OCI-M1 (cell line): ENCODE data around the gene ANXA11.
"Not testable (repeated sequence)": the region's sequence is repeated elsewhere in the genome, so short reads cannot be mapped to it uniquely, and the experiment has no call there.

Experiments
- DNase-seq: peaks from one replicate; lab custom pipeline; 2025; lab: John Stamatoyannopoulos, UW

The ANXA11 gene

DNA sequence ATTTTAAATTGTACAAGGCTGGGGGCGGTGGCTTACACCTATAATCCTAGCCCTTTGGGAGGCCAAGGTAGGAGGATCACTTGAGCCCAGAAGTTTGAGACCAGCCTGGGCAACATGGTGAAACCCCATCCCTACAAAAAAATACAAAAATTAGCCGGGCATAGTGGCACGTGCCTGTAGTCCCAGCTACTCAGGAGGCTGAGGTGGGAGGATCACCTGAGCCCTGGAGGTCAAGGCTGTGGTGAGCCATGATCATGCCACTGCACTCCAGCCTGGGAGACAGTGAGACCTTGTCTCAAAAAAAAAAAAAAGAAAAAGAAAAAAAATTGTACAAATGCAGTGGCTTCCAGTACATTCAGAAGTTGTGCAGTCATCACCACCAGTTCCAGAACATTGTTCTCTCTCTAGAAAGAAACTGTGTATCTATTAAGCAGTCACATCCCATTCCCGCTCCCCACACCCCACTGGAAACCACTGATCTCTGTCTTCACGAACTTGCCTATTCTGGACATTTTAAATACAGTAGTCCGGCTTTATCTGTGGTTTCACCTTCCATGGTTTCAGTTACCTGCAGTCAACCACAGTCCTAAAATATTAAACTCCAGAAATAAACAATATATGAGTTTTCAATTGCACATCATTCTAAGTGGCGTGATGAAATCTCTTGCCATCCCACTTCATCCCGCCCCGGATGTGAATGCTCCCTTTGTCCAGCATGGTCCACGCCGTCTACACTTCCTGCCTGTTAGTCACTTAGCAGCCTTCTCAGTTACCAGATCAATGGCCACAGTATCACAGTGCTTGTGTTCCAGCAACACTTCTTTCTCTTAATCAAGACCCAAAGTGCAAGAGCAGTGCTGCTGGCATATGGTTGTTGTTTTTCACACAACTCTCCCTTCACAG is 59.7 kb downstream of the ANXA11 start:
- peak; percentile 27 for DNase-seq

DNA sequence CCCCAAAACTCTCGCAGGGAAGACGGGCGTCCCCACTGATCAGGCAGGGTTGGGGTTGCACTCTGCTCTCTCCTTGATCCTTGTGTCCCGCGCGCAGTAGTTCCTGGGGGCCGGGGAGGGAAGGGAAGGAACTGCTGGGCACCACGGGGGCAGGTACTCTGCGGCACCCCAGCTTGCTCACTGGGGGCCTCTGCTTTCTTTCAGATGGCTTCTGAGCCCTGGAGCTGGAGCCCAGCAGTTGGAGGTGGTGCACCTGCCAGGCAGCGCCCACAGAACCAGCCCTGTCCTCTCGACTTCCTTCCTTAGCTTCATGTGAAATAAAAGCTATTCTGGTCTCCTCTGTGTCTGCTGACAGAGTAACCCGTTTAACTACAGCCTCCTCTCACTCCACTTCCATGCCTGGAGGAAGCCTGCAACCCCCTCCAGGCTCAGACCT is 60.6 kb downstream of the ANXA11 start:
- peak; percentile 13 for DNase-seq

GRCh38 chr10:80144067-80144695 is 61.2 kb downstream of the ANXA11 start:
- no peak for DNase-seq

GRCh38 chr10:80141696-80142460 is 63.5 kb downstream of the ANXA11 start:
- no peak for DNase-seq

- no peak for DNase-seq
Observed at GRCh38 chr10:80140251-80140650, 65.1 kb downstream of the ANXA11 start.

DNA sequence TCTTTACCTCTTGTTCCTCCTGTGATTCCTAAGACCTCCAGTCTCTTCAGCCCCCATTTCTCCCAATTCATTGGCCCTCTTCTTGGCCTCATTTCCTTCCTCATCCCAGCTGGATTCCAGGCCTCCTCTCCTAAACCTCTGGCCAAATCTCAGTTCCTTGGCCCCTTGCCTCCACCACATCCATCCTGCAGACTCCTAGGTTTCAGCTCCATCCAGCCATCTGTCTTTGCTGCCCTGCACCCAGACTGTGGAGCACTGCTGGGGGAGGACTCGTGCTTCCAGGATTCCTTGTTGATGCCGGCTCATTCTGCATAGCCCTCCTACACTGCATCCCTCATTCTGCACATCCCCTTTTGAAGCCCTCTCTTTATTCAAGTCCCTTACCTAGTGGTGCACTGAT is 66.1 kb downstream of the ANXA11 start:
- no peak for DNase-seq

DNA sequence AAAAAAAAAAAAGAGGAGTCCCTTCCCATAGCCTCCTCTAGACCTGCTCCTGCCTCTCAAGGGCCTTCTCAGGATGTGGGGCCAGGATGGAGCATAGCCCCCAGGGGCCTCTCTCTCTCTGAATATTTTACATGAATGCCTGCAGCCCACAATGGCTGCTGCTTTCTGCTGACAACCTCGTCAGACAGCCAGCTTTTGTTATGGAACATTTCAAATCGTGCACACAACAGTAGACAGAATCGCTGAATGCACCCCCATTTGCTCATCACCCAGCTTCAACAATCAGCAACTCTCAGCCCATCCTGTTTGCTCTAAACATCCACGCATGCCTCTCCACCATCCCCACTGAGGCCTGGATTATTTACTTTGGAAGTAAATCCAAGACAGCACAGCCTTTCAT is 67.4 kb downstream of the ANXA11 start:
- no peak for DNase-seq

DNA sequence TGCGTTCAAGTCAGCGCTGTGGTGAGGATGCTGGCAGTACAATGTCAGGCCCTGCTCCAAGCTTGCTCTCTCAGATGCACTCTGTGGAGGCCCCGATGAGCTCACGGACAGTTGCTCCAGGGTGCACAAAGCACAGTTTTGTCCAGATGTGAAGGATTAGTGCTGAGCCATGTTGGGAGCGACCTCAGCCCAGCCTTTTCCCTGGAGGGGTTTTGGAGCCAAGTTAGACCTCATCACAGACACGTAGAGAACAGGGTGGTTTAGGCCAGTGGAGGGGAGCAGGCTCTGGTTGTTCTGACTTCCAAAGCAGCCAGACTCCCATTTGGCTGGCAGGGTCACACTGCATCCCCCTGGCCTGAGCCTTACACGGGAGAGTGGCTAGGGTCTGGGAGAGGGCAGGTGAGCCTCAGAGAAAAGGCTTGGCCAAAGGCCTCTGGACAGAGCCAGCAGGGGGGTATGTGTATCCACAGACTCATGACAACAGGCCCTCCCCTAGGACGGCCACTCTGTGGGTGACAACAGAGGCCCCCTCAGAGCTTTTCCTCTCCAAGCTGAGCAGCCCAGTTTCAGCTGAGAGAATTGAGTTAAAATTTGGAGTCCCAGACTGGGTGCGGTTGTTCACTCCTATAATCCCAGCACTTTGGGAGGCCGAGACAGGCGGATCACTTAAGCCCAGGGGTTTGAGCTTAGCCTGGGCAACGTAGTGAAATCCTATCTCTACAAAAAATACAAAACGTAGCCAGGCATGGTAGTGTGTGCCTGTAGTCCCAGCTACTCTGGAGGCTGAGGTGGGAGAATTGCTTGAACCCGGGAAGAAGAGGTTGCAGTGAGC is 68.1 kb downstream of the ANXA11 start:
- no peak for DNase-seq

DNA sequence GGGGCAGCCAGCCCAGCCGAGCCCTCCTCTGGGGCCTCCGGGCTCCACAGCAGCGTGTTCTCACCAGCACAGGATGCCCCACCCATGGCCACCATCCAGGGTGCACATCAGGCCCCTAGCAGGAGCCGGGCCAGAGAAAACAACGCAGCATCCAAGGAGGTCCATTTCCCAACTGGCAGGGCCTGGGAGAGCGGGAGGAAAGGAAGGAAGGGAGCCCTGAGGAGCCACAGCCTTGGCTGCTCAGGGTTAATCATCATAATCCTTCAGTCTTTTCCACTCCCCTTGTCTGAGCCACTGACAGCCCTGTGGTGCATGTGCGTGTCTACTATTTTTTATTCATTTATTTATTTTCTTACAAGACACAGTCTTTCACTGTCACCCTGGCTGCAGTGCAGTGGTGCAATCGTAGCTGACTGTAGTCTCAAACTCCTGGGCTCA is 69.2 kb downstream of the ANXA11 start:
- no peak for DNase-seq

GRCh38 chr10:80133687-80134086 is 71.7 kb downstream of the ANXA11 start:
- not testable (repeated sequence) for DNase-seq

- DNase-seq: no peak
Observed at GRCh38 chr10:80133206-80133605, 72.1 kb downstream of the ANXA11 start.

DNA sequence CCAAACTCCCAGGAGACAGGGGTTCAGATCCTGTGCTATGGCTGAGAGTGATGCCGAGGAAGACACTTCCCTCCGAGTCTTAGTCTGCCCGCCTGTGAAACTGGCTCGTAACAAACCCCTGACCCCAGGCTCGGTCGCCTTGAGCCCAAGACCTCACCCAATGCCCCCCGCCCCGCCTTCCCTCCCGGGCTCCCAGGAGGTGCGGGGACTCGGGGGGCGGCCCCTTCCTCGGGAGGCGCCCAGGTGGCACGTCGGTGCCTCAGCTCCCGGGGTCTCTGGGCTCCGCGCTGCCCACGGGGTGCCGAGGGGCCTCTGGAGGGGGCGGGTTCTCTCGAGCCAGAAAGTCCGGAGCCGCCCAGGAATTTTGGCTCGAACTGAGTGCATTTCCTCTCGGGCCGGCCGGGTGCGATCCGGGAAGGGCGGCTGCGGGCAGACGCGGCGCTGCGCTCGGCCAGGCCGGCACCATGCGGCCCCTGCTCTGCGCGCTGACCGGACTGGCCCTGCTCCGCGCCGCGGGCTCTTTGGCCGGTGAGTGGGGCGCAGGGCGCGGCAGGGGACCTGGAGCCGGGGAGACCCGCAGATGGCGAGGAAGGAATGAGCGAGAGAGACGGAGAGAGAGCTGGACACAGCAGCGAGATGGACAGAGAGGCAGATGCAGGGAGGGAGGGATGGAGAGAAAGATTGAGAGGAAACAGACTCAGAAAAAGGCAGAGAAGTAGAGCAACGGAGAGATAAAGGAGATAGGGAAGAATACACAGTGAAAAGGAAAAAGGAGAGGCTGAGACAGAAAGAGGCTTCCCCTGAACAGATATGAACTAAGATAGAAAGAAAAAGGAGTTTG is 72.8 kb downstream of the ANXA11 start, which contains the start of gene PLAC9:
TSS of gene PLAC9 (plus strand) at position 432 of the 841 bp plus-strand sequence. CDS start at position 465, 33 bp downstream.
- DNase-seq: no peak

DNA sequence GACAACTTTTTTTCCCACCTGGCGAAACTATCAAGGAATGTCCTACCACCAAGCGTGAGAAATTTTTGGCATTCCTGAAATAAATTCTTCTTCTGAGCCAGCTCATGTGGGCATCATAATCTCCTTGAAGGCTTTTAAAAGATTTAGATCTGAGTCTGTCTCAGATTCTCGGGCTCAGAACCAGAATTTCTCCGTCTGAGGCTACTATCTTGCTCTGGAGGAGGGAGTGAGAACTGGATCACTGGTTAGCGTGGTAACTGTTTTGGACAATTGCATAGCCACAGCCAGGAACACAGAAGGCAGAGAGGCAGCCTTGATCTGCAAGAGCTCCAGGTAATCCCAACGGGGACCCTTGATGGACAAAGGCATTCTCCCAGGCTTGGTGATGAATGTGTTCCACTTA is 73.8 kb downstream of the ANXA11 start:
- DNase-seq: no peak

GRCh38 chr10:80126876-80127275 is 78.5 kb downstream of the ANXA11 start:
- no peak for DNase-seq

DNA sequence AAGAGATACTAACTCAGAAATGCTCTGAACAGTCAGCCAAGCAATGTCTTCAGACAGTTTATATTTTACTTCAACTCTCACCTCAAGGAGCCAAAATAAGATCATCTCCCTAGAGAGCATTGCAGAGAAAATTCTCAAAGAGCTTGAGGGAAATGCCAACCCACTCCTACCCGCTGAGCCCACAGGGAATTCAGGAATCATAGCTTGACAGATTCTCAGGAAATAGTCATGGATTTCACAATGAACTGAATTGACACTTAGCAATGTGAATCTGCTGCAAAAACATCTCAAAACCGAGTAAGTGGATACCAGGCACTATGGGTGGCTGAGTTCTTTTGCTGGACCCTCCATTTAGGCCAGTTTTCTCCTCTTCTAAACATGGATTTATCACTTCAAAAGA is 82.6 kb downstream of the ANXA11 start:
- DNase-seq: no peak

- DNase-seq: no peak
Observed at GRCh38 chr10:80122110-80122710, 83.1 kb downstream of the ANXA11 start.

- no peak for DNase-seq
Observed at GRCh38 chr10:80118669-80119068, 86.7 kb downstream of the ANXA11 start.

GRCh38 chr10:80110986-80111385 is 94.4 kb downstream of the ANXA11 start:
- no peak for DNase-seq

DNA sequence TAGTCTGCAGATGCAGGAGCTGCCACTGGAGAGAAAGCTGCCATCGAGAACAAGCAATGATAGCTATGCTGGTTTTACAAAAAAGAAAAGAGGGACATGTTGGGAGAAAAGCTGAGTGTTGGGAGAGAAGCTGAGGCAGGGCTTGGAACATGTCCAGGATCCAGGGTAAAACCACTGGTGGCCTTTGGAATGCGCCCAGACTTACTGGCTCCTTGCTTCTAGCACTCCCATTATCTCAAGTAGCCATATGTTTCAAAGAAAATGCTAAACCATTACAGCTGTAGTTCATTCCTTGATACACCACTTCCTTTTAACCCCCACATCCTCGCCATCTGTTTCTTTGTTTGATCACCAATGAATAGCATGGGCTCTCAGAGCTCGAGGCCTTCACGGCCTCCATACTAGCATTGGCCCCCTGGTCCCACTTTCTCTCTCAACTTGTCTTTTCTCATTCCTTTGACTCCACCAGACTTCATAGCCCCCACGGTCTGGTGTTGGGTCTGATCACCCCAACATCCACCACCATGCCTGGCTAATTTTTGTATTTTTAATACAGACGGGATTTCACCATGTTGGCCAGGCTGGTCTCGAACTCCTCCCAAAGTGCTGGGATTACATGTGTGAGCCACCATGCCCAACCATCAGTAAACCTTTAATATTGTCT is 96.6 kb downstream of the ANXA11 start:
- DNase-seq: no peak
